GM21515 (cell line): ENCODE measurements around the gene LPCAT3.

Source experiments
- ATAC-seq: cut with Tn5 transposase; IDR thresholded peaks from one replicate; pipeline ENCODE4 v1.9.1; 2021; ENCODE audit not compliant: unreplicated experiment

Gene LPCAT3

GRCh38 chr12:7001921-7002591, 16.2 kb downstream of the LPCAT3 start:
- ATAC-seq: no peak

GRCh38 chr12:6998715-6999451, 19.4 kb downstream of the LPCAT3 start:
- no peak for ATAC-seq

- ATAC-seq: no peak
Observed at GRCh38 chr12:6996040-6996441, 22.2 kb downstream of the LPCAT3 start.

- no peak for ATAC-seq
Observed at GRCh38 chr12:6987956-6988553, 30.2 kb downstream of the LPCAT3 start.

DNA sequence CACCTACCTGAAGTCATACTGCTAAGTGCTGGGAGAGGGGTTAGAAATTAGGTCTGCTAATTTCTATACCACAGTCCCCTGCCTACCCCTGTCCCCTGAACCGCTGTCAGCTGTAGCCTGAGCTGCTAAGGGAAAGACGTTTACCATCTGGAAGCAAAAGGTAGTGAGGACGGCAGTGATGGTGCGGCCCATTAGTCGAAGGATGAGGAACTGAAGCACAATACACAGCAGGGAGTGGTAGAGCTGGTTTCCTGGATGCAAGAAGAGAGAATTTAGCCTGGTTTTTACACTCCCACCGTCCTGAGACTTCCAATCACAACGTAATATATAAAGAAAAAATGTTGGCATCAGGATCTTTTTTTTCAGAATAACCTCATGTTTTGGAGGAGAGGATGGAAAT, 35.7 kb downstream of the LPCAT3 start:
- ATAC-seq: no peak

DNA sequence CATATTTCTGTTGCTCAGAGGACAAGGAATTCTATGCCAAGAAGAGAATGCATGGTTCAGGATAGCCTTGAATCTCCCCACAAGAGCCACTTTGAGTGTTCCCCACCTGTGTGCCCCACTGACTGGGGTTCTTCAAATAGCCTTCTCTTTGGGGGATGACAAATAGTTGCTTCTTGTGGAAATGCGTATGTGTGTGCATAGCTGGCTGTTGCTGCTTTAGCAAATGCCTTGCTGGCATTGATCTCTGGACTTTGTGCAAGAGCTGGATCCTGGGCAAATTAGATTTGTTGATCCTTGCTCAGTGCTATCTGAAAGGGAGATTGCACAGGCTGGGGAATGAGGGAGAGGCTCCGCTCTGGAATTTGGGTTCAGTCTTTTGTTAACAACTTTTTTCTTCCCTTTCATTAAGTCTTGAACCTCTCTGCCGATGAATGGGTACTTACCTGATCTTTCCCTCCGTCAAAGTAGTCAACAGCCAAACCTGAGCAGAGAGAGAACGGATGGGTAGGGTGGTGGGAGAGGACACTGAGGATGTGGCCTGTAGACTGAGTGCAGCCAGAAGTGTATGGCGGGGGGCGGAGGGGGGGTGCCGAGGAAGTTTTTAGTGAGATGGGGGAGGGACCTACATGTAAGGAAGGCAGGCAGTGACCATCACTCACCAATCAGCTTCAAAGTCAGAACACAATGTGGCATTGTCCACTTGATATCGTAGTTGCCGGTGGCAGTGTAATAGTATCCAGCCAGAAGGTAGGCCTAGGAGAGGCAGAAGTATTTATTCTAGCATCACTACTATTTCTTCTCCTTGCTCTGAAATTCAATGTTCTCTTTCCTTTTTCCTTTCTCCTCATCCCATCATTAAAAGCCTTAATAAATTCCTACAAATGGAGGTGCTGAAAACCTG, 36.9 kb downstream of the LPCAT3 start:
- ATAC-seq: no peak

DNA sequence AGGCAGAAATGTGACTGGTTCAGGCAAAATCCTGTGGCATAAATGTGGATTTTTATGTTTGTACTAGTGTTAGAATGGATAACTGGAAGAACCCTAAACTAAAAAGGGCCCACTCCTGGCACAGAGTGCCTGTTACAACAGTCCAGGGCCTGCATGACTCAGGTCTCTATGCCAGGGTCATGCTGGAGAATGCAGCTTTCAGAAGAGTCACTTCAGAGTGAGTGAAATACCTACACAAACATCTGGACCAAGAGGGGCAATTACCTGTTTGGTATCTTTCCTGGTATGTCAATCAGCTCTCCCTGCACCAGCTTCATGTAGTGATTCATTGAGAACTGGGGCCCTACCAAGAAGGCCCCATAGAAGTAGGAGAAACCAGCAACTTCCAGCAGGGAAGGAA, 37.5 kb downstream of the LPCAT3 start:
- ATAC-seq: no peak

DNA sequence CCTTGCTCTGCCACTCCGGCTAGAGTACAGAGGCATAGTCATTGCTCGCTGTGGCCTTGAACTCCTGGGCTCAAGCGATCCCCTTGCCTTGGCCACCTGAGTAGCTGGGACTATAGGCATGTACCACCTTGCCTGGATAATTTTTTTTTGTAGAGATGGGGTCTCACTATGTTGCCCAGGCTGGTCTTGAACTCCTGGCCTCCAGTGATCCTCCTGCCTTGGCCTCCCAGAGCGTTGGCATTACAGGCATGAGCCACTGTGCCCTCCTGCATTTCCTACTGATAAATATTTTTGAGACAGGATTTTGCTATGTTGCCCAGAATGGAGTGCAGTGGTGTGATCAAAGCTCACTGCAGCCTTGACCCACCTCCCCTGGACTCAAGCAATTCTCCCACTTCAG, 38.2 kb downstream of the LPCAT3 start:
- no peak for ATAC-seq

- ATAC-seq: no peak
Observed at GRCh38 chr12:6979453-6979852, 38.8 kb downstream of the LPCAT3 start.

DNA sequence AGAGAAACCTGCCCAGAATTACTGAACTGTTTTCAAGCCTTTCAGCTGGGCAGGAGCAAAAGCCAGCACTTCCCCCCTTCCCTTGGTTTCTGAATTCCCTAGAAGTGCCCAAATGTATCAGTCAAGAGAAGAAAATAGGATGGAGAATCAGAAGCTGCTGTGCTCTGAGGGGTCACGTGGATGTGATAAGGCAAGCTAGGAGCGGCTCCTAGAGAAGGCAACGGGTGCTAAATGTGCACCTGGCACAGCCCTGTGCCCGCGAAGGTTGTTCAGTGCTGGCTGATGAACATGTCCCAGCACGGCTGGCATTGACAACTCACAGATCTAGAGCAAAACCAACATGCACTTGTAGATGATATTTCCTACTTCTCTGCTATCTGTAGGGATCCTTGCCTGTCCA, 39.3 kb downstream of the LPCAT3 start:
- ATAC-seq: no peak

GRCh38 chr12:6978611-6979011, 39.7 kb downstream of the LPCAT3 start:
- ATAC-seq: no peak

DNA sequence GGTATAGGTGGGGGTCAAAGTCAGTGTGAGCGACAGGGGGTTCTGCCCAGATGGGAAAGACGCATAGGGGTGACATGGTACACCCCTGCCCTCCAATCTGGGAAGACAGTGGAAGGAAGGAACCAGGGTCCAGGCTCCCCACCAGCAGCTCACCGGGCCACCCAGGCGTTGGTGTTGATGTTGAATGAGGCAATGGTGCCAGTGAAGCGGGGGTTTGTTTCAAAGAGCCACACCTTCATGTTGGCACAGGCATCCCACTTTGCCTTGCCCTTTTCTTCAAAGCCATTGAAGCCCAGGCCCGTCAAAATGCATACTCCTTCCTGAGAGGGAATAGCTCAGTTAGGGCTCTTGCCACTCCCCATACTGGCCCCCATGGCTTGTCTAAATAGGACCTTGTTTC, 40.1 kb downstream of the LPCAT3 start:
- no peak for ATAC-seq

DNA sequence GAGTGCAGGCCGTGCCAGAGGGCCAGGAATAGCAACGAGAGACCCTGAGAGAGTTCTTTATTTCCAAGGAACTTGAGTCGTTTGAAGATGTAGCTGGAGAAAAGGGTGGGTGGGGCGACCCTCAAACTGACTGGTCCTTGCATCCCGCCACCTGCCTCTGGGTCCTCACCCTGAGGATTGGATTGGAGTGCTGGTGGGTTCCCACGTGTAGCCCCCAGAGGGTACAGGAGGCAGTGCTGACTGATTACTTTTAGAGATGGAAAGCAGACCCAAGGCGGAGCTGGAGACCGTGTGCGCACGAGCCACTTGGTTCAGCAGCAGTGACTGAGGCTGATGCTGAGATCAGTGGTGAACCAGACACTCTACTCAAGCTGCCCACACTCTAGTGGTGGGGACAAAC, 40.6 kb downstream of the LPCAT3 start:
- ATAC-seq: no peak

DNA sequence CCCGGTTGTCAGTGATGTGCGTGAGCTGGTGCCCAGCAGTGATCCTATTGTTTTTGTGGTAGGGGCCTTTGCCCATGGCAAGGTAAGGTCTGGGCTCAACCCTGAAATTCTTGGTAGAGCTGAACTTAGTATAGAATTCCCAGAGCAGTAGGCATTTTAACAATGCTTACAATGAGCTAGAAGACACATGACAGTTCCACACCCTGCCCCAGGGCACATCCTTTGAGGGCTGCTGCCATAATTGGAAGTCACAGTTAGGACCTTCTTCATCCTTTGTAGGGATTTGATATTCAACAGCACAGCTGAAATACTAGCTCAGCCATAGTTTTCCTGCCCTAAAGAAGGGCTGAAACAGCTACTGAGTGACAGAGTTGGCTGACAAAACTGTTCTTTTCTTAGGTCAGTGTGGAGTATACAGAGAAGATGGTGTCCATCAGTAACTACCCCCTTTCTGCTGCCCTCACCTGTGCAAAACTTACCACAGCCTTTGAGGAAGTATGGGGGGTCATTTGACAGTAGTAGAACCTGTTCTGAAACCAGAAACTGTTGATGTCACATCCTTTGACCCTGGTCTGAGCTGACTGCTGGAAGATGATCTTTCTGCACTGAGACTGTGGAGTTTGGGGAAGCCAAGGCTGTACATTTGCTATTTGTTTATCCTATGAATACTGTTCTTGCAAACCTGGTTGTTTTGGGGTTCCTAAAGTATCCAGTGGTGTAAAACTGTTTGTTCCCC, 42.8 kb downstream of the LPCAT3 start:
- ATAC-seq: no peak

DNA sequence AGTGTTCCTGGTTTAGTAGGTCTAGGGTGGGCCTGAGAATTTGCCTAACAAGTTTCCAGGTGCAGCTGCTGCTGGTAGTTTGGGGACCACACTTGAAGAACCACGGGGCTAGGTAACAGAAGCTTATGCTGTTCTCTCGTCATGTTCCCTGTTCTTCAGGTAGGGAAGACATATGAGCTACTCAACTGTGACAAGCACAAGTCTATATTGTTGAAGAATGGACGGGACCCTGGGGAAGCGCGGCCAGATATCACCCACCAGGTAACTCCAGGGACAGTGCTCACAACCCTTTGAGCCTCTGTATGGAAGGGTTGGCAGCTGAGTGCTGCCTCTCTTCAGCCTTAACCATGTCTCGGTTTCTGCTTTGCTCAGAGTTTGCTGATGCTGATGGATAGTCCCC, 44.1 kb downstream of the LPCAT3 start:
- no peak for ATAC-seq

GRCh38 chr12:6970096-6970527, 48.2 kb downstream of the LPCAT3 start:
- ATAC-seq: peak; percentile 39

GRCh38 chr12:6968426-6968825, 49.9 kb downstream of the LPCAT3 start:
- ATAC-seq: no peak

GRCh38 chr12:6967651-6968100, 50.6 kb downstream of the LPCAT3 start:
- ATAC-seq: no peak

- no peak for ATAC-seq
Observed at GRCh38 chr12:6966351-6966750, 51.9 kb downstream of the LPCAT3 start.

GRCh38 chr12:6965714-6966113, 52.6 kb downstream of the LPCAT3 start:
- ATAC-seq: no peak
